Mammary epithelial cell (primary cell): ENCODE results near the gene TUFT1.

ENCODE experiments used
- CTCF ChIP-seq, 2 donors: IDR thresholded peaks in 1 of 2; conservative IDR thresholded peaks in 1 of 2; 2 replicates each; pipeline ENCODE4 v1.5.1; 2011 to 2012; ENCODE audit warnings: inconsistent platforms in 2 of 2, low read length in 2 of 2, mild to moderate bottlenecking in 2 of 2, control low read depth in 1 of 2, low read depth in 1 of 2; ENCODE audit not compliant: insufficient read depth in 1 of 2; ENCODE audit errors: extremely low read depth in 1 of 2
- EZH2 ChIP-seq: IDR thresholded peaks from 2 replicates; pipeline ENCODE4 v1.6.1; 2012; ENCODE audit warnings: low read length, inconsistent platforms, borderline replicate concordance

- TF ChIP-seq CTCF (conservative IDR thresholded peaks at IDR 0.05 in 1 of 2, IDR thresholded peaks at IDR 0.05 in 1 of 2; ENCODE audit: extremely low read depth in 1 of 2, insufficient read depth in 1 of 2, low read depth in 1 of 2, low read length in 2 of 2) (no peak), EZH2 (no peak)
Measured at GRCh38 chr1:151529211-151529702, 10.9 kb upstream of the TUFT1 start.
